Subcutaneous abdominal adipose tissue (tissue), 5 donors: Measurements from ENCODE around the gene NTM.

Experiments
- H3K27ac ChIP-seq: one replicate; pipeline ENCODE4 v1.7.0; 2013; ENCODE audit warnings: low read depth, mild to moderate bottlenecking, inconsistent platforms, low read length, moderate library complexity
- H3K27me3 ChIP-seq, 5 donors: one replicate each; pipeline ENCODE4 v1.7.0; 2013; ENCODE audit warnings: low read length in 5 of 5, inconsistent platforms in 1 of 5; ENCODE audit not compliant: control insufficient read depth in 5 of 5, insufficient read depth in 4 of 5
- H3K36me3 ChIP-seq, 5 donors: one replicate each; pipeline ENCODE4 v1.7.0; 2013; ENCODE audit warnings: low read length in 5 of 5; ENCODE audit not compliant: control insufficient read depth in 5 of 5, insufficient read depth in 5 of 5
- H3K4me1 ChIP-seq, 5 donors: one replicate each; pipeline ENCODE4 v1.7.0; 2013; ENCODE audit warnings: low read length in 5 of 5, mild to moderate bottlenecking in 3 of 5, moderate library complexity in 1 of 5; ENCODE audit not compliant: control insufficient read depth in 5 of 5, insufficient read depth in 5 of 5
- H3K4me3 ChIP-seq, 5 donors: one replicate each; pipeline ENCODE4 v1.7.0; 2013; ENCODE audit warnings: low read length in 5 of 5, low read depth in 1 of 5
- H3K9ac ChIP-seq, 5 donors: one replicate each; pipeline ENCODE4 v1.7.0; 2013; ENCODE audit warnings: low read length in 5 of 5, mild to moderate bottlenecking in 4 of 5, moderate library complexity in 3 of 5
- H3K9me3 ChIP-seq, 5 donors: one replicate each; pipeline ENCODE4 v1.7.0; 2013; ENCODE audit warnings: low read length in 5 of 5; ENCODE audit not compliant: control insufficient read depth in 5 of 5
- donor health status: healthy.
- donor health status: healthy.
- donor health status: healthy.
- donor health status: healthy.
- donor health status: healthy.

NTM gene

GRCh38 chr11:131637469-131638175 is 267.2 kb downstream of the NTM start:
- Histone ChIP-seq H3K4me3 (no peak overlapping the region), H3K9me3 (no peaks in the 10 kb centered on the region), H3K27ac (no peak overlapping the region), H3K36me3 (no peaks in the 10 kb centered on the region), H3K27me3 (no peaks in the 10 kb centered on the region), H3K9ac (no peak overlapping the region), H3K4me1 (peaks cover 0 to 3% (median 0%) of the 10 kb centered on the region in 5 donors)

- H3K27ac ChIP-seq = no peak overlapping the region
- H3K4me1 ChIP-seq = peaks cover 0 to 4% (median 0%) of the 10 kb centered on the region in 5 donors
- H3K36me3 ChIP-seq = no peaks in the 10 kb centered on the region
- H3K4me3 ChIP-seq = no peak overlapping the region
- H3K9ac ChIP-seq = no peak overlapping the region
- no peaks in the 10 kb centered on the region for H3K27me3 ChIP-seq
- no peaks in the 10 kb centered on the region for H3K9me3 ChIP-seq
Measured at GRCh38 chr11:131638889-131639288, 268.5 kb downstream of the NTM start.

- Histone ChIP-seq H3K9me3 (no peaks in the 10 kb centered on the region), H3K4me3 (no peak overlapping the region), H3K27me3 (no peaks in the 10 kb centered on the region), H3K27ac (no peak overlapping the region), H3K36me3 (no peaks in the 10 kb centered on the region), H3K4me1 (peaks cover 0 to 4% (median 0%) of the 10 kb centered on the region in 5 donors), H3K9ac (no peak overlapping the region)
Measured at GRCh38 chr11:131640320-131640719, 269.9 kb downstream of the NTM start.

DNA sequence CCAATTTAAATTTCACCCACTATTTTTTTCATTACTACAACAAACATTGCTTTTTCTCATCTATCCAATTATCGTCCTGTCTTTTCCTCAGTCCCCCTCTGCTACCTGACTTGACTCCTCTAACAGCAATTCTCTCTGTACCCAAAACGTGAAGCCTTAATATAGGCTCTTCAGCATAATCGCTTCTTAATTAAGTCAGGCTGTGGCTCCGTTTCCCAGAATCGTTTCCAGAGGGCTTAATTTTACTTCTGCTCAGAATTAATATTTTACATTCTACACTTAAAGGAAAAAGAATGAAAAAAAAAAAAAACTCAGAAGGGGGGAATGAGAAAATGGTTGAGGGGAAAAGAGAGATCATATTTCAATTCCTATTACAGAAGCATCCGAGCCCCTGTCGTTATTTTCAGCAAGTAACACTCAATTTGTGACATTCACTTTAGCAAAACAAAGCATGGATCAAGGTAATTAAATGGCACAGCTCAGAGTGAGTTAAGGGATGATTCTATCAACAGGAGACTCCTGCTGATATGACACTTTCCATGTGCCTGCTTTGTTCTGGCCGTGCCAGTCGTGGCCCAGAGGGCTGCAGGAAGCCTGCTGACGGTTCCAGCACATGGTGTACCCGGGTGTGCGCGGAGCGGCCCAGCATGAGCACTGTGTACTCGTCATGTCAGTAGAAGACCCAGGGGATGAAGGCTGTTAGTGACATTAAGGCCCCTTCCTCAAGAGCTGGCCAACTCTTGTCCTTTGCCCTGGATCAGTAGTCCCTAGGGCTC is 272.5 kb downstream of the NTM start:
- Histone ChIP-seq H3K27me3 (no peaks in the 10 kb centered on the region), H3K27ac (no peak overlapping the region), H3K36me3 (no peaks in the 10 kb centered on the region), H3K4me1 (peaks cover 0 to 4% (median 0%) of the 10 kb centered on the region in 5 donors), H3K4me3 (no peak overlapping the region), H3K9me3 (peaks cover 0 to under 1% (median 0%) of the 10 kb centered on the region in 5 donors), H3K9ac (no peak overlapping the region)

DNA sequence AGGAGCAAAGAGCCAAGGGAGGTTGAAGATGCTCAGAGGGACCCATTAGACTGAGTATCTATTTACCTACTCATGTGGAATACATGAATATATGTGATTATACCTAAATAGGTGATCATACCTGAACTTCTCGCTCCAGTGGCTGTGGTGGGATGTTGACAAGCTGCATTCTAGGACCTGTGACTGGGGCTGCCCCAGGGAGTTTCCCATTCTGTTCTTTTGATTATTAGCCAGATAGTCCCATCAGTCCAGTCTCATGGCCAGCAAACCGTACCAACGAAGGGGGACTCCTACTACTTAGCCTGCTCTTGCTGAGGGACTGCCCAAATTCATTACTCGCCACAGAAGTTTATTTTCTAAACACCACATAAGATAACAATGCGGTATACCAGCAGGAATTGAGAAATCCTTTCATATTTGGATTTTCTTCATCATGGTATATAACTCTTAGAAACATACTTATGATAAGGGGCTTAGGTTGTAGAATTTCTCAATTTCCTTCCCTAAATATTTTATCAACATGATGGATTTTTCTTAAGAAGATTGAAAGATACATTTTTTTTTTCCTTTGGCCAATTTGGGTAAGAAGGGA is 273.9 kb downstream of the NTM start:
- no peak overlapping the region for H3K4me3 ChIP-seq
- peaks cover 0 to 4% (median 0%) of the 10 kb centered on the region in 5 donors for H3K4me1 ChIP-seq
- H3K27me3 ChIP-seq = no peaks in the 10 kb centered on the region
- H3K9ac ChIP-seq = no peak overlapping the region
- H3K9me3 ChIP-seq = peaks cover 0 to 3% (median 0%) of the 10 kb centered on the region in 5 donors
- H3K27ac ChIP-seq = no peak overlapping the region
- no peaks in the 10 kb centered on the region for H3K36me3 ChIP-seq

DNA sequence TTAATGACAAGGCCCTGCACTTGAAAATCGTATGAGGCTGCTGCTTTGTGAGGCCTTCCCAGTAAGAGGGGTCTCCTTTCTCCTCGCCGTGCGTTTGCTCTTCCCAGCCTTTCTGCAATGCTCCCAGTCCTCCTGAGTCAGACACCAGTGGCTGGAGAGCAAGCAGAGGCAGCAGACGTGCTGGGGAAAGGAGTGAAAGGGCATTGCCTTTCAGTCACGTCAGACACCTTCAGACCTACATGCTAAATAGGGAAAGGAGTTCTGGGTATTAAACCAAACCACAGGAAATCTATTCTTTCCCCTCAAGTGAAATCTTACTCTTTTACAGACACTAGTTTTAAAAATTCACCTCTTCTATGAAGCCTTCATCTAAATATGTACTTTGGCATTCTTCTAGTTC is 274.8 kb downstream of the NTM start:
- Histone ChIP-seq H3K4me1 (peaks cover 0 to 4% (median 0%) of the 10 kb centered on the region in 5 donors), H3K36me3 (no peaks in the 10 kb centered on the region), H3K27ac (no peak overlapping the region), H3K4me3 (no peak overlapping the region), H3K9ac (no peak overlapping the region), H3K9me3 (peaks cover 0 to 3% (median 0%) of the 10 kb centered on the region in 5 donors), H3K27me3 (no peaks in the 10 kb centered on the region)

GRCh38 chr11:131649856-131650255 is 279.4 kb downstream of the NTM start:
- H3K4me1 ChIP-seq = no peaks in the 10 kb centered on the region
- no peak overlapping the region for H3K9ac ChIP-seq
- peaks cover 0 to 3% (median 0%) of the 10 kb centered on the region in 5 donors for H3K9me3 ChIP-seq
- no peaks in the 10 kb centered on the region for H3K36me3 ChIP-seq
- H3K27ac ChIP-seq = no peak overlapping the region
- H3K27me3 ChIP-seq = peaks cover 0 to 6% (median 0%) of the 10 kb centered on the region in 5 donors
- H3K4me3 ChIP-seq = no peak overlapping the region

GRCh38 chr11:131652231-131652630 is 281.8 kb downstream of the NTM start:
- no peaks in the 10 kb centered on the region for H3K36me3 ChIP-seq
- H3K9ac ChIP-seq = no peak overlapping the region
- H3K4me1 ChIP-seq = no peaks in the 10 kb centered on the region
- peaks cover 0 to 3% (median 0%) of the 10 kb centered on the region in 5 donors for H3K9me3 ChIP-seq
- peaks cover 0 to 6% (median 0%) of the 10 kb centered on the region in 5 donors for H3K27me3 ChIP-seq
- H3K4me3 ChIP-seq = no peak overlapping the region
- H3K27ac ChIP-seq = no peak overlapping the region

DNA sequence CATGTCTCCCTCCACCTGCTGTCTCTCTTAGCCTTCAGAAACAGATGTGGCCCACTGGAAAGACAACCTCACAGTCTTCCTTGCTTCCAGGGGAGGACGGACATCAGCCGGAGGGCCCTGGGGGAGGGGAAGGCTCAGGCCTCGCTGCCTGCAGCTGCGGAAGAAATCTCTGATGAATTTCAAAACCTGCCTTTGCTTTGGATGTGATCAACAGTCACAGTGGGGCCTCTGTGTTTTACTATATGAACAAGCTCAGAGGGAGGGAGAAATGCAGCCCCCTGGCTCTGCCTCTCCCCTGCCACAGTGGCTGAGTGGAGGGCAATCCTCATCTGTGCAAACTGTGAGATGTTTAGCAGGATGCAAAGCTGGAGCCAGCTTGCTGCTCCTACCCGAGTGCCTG is 282.8 kb downstream of the NTM start:
- Histone ChIP-seq H3K27me3 (peaks cover 0 to 6% (median 0%) of the 10 kb centered on the region in 5 donors), H3K9me3 (no peaks in the 10 kb centered on the region), H3K4me1 (no peaks in the 10 kb centered on the region), H3K4me3 (no peak overlapping the region), H3K36me3 (no peaks in the 10 kb centered on the region), H3K27ac (no peak overlapping the region), H3K9ac (no peak overlapping the region)

- no peaks in the 10 kb centered on the region for H3K4me1 ChIP-seq
- peaks cover 0 to 6% (median 0%) of the 10 kb centered on the region in 5 donors for H3K27me3 ChIP-seq
- H3K9me3 ChIP-seq = no peaks in the 10 kb centered on the region
- no peak overlapping the region for H3K9ac ChIP-seq
- H3K36me3 ChIP-seq = no peaks in the 10 kb centered on the region
- H3K4me3 ChIP-seq = no peak overlapping the region
- H3K27ac ChIP-seq = no peak overlapping the region
Measured at GRCh38 chr11:131654849-131655248, 284.4 kb downstream of the NTM start.
